ENCODE data around the gene KCTD6.

Gene KCTD6

DNA sequence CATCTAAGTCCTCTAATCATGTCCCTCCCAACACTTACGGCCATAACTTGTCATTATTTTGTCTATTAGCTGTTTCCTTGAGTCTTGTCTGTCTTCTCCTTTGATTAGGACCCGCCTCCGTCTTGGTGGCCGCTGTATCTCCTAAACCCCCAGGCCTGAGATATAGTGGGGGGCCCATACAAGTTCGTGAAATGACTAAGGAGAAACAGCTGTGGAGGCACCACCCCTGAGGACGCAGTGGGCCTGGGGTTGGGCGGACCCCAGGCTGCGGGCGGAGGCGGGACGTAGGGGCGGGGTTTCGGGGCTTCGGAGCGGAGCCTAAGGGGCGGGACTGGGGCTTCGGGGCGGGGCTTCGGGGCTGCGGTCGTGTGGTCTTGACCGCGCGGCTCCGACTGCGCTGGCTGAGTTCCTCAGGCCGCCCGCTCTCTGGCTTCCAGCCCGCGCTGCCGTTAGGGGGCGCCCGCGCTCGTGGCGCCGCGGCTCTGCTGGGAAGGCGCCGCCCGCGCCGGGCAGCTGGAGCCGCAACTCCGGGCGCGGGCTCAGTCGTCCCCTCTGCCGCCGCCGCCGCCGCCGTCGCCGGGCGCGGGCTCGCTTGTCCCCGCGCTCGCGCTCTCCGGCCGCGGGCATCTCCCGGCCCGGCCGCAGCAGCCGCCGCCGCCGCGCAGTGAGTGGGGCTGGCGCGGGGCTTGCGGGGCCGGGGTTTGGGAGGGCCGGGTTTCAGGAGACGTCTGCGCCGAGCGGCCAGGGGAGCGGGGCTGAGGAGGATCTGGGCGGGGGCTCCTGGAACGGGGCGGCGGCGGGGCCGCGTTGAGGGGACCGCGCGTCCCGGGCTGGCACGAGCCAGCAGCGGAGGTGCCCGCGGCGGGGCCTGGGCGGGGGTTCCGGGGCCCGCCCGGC lies at the start of gene KCTD6:
KCTD6 (plus strand) TSS at position 591 of the 897 bp plus-strand sequence. CDS start 6,660 bp downstream, outside the sequence.
- no peak for FAIRE-seq

DNA sequence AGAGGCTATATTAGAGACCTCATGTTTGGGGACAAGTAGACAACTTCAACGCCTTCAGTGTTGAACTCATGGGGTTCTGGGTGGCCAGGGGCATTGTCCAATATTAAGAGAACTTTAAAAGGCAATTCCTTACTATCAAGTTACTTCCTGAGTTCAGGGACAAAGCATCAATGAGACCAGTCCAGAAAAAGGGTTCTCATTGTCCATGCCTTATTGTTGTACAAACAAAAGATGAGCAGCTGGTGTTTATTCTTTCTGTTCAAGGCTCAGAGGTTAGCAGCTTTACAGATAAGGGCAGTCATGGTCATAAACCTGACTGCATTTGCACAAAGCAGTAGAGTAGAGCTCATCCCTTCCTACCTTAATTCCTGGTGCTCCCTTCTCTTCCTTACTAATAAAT lies 39.7 kb upstream of the KCTD6 start:
- FAIRE-seq: no peak

DNA sequence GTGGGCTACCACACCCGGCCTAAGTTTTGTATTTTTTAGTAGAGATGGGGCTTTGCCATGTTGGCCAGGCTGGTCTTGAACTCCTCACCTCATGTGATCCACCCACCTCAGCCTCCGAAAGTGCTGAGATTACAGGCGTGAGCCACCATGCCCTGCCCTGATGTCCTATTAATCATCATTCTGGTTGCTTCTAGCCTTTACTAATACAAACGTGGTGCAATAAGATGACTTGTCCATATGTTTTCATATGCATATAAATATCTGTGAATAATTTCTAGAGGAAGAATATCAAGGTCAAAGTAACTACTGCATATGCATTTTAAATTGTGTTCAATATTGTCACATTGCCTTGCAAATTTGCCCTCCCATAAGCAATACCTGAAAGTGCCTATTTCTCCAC lies 32.7 kb upstream of the KCTD6 start:
- no peak for FAIRE-seq

DNA sequence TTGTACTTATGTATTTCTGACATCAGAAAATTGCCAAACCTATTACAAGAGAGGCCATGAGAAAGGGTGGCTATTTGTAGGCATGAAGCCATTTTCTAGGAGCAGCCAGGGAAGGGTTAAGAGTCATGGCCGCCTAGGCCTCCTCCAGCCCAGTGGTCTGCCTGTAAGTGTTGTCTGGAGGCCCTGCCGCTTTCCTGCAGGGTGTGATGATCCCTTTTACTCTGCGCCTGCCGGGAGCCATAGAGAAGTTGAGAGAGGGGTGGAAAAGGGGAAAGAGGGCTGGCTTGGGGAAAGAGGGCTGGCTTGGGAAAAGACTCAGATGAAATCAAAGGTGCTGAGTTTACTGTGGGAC lies 29.1 kb upstream of the KCTD6 start:
- FAIRE-seq: no peak

DNA sequence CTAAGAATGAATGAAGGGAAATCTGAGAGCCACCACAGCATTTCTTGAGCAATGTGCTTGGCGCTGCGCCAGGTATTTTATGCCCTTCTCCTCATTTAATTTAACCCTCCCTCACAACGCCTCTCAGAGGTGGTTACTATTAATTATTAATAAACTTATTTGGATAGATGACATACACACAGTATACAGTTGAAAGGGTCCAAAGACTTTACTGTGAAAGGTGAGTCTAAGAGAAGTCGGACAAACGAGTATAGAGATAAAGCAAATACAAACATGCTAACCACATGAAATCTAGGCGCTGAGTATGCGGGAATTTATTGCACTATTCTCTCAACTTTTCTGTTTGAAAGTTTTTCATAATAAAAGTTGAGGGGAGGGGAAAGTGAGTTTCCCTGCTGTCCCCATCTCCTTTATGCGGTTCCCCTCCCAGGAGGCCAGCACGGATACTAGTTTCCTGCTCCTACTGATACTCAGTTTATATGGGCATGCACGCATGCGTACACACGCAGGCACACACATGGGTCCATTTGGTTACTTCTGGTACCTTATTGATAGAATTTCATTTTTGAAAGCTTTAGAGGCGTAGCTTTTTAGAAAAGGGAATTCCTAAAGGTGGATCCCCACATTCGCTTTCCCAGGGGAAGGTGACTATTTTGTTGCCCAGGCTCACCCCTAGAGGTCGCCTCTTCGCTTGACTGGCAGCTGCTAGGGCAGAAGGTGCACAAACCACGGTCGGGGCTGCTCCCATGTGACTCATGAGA lies 28.5 kb upstream of the KCTD6 start:
- peak; percentile 91 for FAIRE-seq

DNA sequence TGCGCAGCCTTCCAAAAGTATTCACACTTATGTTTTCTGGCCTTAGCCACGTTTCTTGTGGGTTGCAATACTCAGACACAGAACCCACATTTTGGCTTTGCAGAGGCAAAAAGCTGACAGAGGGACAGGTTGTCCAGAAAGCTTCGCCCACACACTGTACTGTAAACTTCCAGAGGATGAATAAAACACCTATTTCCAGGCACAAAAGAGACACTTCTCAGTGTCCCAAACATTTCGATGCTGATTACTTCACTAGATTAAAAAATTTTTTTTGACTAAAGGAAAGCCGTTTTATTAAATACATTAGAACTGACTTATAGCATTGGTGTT lies 28.0 kb upstream of the KCTD6 start:
- no peak for FAIRE-seq

DNA sequence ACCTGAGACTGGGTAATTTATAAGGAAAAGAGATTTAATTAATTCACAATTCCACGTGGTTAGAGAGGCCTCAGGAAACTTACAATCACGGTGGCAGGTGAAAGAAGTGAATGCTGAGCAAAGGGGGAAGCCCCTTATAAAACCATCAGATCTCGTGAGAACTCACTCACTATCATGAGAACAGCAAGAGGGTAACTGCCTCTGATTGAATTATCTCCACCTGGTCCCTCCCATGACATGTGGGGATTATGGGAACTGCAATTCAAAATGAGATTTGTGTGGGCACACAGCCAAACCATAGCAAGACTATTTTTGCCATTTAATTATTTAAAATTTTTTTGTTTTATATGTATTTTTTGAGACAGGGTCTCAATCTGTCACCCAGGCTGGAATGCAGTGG lies 27.0 kb upstream of the KCTD6 start:
- FAIRE-seq: no peak

DNA sequence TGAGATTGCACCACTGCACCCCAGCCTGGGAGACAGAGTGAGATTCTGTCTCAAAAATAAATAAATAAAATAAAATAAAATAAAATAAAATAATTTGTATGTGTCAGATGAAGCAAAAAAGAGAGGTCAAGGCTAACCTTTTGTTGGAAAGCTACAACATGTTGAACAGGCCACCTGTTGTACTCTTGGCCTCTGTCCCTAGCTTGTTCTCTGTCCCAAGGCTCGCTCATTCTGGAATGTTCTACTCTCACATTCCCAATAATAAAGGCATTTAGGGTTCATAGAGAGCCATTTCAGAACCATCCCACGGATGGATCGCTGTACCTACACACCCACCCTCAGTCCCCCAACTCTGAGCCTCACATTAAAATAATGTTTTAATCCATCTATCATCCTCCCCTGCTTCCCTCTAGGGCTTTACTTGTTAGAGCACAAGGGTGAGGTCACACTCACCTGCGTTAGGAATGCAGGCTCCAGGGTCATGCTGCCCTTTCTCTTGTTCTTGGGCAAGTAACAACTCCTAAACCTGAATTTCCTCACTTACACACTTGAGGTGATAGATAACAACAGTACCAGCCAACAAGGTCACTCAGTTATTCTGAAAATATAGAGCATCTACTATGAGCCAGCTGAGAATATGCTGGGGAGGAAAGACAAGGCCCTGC lies 24.9 kb upstream of the KCTD6 start:
- no peak for FAIRE-seq

DNA sequence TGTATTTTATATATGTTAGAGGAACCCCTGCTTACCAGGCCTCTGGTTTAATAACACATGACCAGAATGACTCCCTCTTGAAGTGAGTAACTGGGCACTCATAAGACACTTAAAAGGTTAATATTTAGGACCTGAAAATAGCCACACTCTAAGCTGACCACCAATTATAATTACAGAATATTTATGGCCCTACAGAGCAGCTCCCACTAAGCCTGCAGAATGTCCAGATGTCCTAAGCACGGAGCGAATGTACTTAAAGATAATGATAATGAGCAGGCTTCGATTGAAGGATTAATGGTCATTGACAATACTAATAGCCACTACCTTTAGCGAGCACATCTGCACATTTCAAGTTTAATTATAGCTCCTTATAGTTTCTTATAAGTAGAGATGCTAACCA lies 22.8 kb upstream of the KCTD6 start:
- FAIRE-seq: no peak

DNA sequence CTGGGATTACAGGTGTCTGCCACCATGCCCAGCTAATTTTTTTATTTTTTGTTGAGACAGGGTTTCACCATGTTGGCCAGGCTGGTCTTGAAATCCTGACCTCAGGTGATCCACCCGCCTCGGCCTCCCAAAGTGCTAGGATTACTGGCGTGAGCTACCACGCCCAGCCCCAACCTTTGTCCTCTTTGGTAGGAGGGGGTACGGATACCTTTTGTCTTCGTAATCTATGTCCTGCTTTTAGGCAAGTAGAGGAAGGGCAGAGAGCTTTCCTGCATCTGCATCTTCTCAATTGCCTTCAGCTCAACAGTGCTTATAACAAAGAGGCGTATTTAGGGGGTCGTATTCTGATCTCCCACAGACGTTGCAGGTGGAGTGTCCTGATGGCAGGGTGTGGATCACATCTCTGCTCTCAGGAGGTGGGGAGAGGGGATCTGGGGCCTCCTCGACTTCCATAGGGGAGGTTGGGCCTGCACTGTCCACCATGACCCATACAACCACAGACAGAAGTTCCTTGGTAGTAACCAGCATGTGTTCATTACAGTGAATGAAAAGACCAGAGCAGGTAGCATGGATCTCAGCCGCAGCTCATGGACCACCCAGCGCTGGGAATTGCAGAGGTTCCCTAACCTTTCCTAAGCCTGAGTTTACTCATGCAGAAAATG lies 21.4 kb upstream of the KCTD6 start:
- no peak for FAIRE-seq

DNA sequence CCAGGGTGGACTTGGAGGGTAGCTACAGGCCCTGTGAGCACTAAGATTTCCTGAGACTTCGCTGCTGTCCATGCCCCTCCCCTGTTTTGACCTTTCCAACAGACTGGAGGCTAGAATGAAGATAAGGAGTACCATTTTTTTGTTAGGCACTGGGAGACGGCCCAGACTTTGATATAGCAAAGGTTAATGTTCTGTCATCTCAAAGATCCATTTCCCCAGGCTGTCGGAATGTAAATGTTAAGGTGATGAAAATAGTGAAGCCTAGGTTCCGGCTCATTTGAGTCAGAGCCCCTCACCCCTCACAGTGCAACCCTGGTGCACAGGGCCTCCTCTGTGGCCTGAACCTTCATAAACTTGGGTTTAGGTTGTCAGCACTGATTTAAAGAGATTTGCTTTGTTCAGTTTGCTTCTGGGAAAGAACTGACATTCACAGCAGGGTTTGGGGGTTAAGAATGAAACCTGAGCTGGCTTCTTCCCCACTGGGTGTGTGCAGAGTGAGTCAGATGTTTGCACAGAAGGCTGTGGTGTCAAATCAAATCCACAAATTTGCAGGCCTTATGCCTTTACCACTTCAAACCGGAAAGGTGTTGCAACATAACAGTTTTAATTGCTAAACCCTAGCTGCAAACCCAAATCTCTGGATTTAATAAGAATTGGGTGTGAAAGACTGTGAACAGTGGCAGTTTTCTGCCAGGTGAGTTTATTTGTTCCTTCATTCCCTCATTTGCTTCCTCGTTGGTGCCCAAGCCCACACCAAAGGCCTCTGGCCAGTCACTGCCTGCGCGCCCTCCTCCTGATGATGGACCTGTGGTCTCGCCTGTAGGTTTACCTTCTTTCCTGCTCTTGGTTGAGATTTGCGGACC lies 20.6 kb upstream of the KCTD6 start:
- peak; percentile 98 for FAIRE-seq

DNA sequence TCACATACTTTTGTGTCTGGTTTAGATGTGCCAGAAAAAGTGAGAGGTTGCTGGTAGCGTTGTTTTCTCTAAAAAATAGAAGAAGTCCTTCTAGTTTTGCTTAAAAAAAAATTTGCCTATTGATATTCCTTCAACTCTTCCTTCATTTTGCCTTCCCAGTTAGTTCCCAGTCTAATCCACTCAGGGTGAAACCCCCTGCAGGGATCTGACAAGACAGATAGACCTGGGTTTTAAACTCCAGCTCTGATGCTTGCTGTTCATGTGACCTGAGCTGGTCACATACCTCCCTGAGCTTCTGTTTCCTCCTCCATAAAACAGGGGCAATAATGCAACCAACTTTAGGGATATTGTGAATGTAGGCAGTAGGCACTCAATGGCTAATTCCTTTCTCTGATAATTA lies 18.6 kb upstream of the KCTD6 start:
- FAIRE-seq: no peak

DNA sequence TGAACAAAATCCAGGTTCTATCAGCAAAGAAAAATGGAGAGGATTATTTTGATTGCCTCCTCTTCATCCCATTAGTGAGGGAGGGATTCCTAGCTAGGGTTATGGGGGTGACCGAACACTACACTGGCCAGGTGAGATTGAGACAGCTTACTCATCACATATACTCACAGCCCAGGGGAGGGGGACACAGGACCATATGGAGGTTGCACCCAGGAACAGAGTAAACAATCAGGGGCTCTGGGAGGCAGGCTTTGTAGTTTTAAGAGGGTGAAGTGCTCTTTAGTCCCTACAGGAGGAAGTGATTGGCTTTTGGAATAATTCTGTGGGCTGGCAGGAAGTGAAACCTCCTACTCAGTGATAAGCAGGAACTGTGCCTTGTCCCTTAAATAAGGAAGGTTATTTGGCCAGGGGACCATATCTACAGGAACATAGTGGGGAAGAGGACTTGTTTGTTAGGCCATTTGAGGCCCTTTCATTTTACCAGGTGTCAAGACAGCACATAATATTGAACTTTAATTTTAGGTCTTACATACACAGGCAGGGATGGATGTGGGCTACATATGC lies 17.5 kb upstream of the KCTD6 start:
- FAIRE-seq: no peak

DNA sequence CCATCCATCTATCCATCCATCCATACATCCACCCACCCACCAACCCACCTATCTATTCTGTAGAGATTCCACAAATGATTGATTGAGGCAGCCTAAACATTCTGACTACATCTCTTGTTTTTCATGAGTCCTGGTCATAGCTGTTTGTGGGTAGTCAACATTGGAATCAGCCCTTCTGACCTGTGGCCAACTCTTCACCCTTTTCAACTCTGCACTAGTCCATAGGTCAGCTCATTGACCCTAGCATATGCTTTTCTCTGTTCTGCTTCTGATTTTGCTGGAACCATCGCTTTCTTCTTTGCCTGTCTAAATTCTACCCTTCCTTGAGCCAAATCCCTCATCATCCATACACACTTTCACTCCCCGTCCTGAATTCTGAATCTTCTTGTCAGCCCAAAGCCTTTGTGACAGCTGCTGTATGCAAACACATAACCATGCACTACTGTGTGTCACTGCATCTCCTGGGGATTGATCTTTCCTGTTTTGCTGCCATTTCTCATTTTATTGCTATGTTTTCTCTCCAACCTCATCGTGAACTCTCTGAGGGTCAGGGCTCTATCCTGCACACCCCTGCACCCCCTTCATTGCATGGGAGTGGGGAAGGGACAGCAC lies 16.8 kb upstream of the KCTD6 start:
- no peak for FAIRE-seq

DNA sequence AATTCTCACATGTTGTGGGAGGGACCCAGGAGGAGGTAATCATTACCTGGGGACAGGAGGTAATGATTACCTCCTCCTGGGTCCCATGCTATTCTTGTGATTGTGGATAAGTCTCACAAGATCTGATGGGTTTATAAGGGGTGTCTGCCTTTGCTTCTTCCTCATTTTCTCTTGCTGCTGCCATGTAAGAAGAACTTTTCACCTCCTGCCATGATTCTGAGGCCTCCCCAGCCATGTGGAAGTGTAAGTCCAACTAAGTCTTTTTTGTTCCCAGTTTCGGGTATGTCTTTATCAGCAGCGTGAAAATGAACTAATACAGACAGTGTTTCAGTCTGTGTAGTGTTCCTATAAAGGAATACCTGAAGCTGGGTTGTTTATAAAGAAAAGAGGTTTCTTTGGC lies 13.1 kb upstream of the KCTD6 start:
- FAIRE-seq: no peak

DNA sequence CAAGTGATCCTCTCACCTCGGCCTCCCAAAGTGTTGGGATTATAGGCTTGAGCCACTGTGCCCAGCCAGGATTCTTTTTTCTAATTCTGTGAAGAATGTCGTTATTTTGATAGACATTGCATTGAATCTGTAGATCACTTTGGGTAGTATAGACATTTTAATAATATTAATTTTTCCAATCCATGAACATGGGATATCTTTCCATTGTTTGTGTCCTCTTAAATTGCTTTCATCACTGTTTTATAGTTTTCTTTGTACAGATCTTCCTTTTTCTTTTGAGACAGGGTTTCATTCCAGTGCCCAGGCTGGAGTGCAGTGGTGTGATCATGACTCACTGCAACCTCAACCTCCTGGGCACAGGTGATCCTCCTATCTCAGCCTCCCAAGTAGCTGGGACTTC lies 11.6 kb upstream of the KCTD6 start:
- FAIRE-seq: no peak

DNA sequence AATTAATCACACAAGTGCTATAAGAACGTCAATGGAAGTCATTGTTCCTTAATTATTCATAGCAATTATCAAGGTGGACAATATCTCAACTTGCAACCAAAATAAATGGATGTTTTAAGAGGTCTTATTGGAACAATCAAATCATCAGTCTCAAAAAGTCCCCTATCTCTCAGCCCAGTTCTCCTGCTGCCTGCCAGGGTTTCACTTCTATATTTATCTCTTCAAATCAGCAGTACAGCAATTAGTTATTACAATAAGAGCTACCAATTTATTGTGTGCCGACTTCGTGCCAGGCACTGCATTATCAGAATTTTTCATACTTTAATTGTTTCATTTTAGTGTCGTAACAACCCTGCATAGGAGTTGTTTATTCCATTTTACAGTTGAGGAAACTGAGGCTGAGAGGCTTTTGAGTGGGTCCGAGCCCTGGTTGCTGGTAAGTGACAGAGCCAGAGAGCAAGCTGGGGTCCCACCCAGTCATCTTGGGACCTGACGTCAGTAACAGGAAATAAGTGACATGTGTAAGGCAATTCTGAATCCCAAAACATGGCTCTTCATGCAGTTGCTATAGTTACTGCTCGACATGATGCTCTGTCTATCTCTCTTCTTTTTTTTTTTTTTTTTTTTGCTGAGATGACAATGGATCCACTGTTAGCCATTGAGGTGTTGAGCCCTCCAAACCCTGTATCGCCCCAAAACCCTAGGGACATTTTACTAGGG lies 8.8 kb upstream of the KCTD6 start:
- FAIRE-seq: no peak

DNA sequence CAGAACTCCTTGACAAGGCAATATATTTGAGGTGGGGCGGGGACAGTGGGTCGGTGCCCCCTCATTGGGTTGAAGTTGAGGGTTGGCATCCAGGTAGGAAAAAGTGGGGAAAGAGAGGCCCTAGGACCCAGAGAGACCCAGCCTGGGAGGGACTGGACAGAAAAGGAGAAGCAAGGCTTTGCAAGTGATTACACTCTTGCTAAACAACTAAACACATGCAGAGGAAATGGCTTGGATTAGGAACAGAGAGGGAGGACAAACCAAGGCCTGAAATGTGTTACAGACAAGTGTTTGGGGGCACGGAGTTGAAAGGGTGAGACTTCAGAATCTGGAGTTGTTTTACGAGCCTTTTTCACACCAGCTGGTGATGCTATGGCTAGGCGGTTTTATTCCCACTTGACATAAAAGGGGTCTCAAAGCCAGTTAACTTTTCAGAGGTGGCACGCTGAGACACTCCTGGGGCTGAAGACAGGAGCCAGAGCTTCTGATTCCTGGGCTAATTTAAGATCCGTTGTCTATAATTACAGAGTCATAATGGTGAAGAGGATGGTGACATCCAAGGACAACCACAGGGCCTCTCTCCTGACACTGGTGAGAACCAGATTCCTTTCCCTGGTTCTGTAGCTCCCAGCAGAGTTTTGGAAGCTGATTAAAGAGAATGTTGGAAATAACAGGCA lies 7.7 kb upstream of the KCTD6 start:
- no peak for FAIRE-seq

DNA sequence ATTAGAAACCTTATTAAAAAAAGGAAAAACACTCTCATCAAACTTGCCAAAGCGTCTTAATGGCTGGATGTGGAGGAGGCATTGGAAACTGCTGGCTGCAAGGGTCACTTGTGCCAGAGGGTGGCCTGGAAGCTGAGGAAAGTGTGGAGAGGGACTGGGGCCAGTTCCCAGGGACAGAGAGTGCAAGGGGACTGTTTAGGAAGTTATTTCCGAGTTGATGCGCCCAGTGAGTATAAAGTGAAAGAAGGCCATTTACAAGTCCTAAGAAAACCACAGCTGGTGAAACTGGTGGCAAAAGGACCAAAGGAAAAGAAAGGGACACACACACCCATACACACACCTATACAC lies 7.2 kb upstream of the KCTD6 start:
- FAIRE-seq: no peak

DNA sequence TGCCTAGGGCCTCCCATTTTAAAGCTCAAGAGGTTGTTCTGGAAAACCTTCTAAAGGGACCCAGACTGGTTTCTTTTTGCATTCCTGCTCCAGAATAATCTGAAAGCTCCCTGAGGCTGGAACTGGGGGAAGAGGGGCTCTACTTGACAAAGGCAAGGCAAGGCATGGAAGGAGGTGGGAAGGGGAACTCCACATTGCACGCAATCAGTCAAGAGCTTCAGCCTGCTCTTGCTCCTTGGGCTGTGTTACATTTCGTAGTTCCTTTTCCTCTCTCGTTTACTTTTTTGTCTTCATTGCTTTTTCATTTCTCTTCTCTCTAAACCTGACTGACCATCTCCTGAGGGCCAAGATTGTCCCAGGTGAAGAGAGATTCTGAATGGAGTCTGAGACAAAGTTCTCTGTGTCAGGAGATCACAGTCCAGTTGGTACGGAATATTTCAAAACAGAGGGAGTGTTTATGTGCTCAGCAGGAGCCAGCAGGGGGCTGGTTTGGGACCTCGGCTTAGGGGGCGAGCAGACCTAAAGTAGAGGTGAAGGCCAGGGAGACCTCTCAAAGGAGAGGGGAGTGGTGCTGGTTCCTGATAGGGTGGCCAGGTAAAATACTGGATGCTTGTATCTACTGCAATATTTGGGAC lies 6.0 kb upstream of the KCTD6 start:
- FAIRE-seq: no peak

Measured in G401.6 (cell line).